ENCODE data around the gene SAA2.

DNA sequence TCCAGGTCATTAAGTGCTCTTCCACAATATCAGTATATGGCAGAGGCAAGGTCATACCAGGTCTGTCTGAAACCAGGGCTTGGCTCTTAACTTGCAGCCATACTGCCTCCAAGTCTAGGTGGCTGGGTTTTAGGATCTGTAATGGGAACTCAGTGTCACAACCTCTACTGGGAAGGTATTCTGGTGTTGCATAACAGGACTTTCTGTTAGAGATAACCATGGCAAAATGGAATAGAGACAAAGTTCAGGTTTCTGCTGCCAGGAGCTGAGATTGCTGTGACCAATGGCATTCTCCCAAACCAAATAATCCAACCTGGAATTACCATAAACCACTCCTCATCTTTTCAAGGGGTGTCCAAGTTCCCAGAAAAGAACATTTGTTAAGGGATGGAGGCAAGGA, 10.8 kb upstream of the SAA2 start:
- TF ChIP-seq, protein P1, sequence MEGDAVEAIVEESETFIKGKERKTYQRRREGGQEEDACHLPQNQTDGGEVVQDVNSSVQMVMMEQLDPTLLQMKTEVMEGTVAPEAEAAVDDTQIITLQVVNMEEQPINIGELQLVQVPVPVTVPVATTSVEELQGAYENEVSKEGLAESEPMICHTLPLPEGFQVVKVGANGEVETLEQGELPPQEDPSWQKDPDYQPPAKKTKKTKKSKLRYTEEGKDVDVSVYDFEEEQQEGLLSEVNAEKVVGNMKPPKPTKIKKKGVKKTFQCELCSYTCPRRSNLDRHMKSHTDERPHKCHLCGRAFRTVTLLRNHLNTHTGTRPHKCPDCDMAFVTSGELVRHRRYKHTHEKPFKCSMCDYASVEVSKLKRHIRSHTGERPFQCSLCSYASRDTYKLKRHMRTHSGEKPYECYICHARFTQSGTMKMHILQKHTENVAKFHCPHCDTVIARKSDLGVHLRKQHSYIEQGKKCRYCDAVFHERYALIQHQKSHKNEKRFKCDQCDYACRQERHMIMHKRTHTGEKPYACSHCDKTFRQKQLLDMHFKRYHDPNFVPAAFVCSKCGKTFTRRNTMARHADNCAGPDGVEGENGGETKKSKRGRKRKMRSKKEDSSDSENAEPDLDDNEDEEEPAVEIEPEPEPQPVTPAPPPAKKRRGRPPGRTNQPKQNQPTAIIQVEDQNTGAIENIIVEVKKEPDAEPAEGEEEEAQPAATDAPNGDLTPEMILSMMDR (conservative IDR thresholded peaks at IDR 0.05) = no peak
- no peak for TF ChIP-seq ZFX (IDR thresholded peaks at IDR 0.05)
